HCT116 (cell line): ENCODE results near the gene FSTL4. TPM values are rescaled to one million over a fixed set of nuclear protein-coding genes. Genes with fewer than 3 reads are reported as not detected.

Experiments used
- ATAC-seq: fragments of 200-7000 bp; cut with Tn5 transposase; 2 replicates; pipeline ENCODE4 v1.9.1; 2020; ENCODE audit warnings: mild to moderate bottlenecking, moderate library complexity
- BruUV-seq: library from RNA; stranded (reverse); fragments of 400-500 nt; replicated peaks from 2 replicates; lab custom pipeline; 2021; lab: Mats Ljungman, UMichigan
- CTCF ChIA-PET: fragments of 300-600 bp; sonication (Branson Sonifier 250); formaldehyde crosslinking; loops from one replicate; lab custom pipeline; 2021; ENCODE audit warnings: antibody characterized with exemption; lab: Charles Lee
- POLR2A ChIA-PET: fragments of 300-600, 350-600 bp; sonication (Branson Sonifier 250); formaldehyde crosslinking; loops from one replicate; lab custom pipeline; 2021; ENCODE audit warnings: antibody characterized with exemption; lab: Charles Lee
- RAD21 ChIA-PET, 2 experiments: fragments of 300-600 bp; sonication (Branson Sonifier 250); formaldehyde crosslinking; loops; one replicate each; lab custom pipeline; 2023; ENCODE audit warnings: low total read pairs in 2 of 2; ENCODE audit not compliant: uncharacterized antibody in 2 of 2, unreplicated experiment in 2 of 2, low non-redundant PET in 1 of 2; lab: Charles Lee
- DNase-seq: peaks from one replicate; pipeline ENCODE4 v3.0.0-alpha.2; 2010; ENCODE audit warnings: low read depth, low spot score
- H2AFZ ChIP-seq: fragments of 200-600 bp; shearing (Covaris generic), sonication (generic); 2 replicates; pipeline ENCODE4 v1.6.1; 2017; ENCODE audit warnings: low read depth, mixed run types, mixed read lengths, antibody characterized with exemption, low read length; ENCODE audit not compliant: poor library complexity, severe bottlenecking
- H3K27ac ChIP-seq: 2 replicates; pipeline ENCODE4 v1.5.1; 2012; ENCODE audit warnings: low read depth, low read length
- H3K27me3 ChIP-seq: fragments of 200-600 bp; sonication (generic); 2 replicates; pipeline ENCODE4 v1.6.1; 2016; ENCODE audit warnings: mixed run types, low read length, mixed read lengths; ENCODE audit not compliant: insufficient read depth
- H3K36me3 ChIP-seq, 2 experiments: fragments of 200-500 bp in 1 of 2; fragments of 200-600 bp in 1 of 2; sonication (Bioruptor generic) in 1 of 2; sonication (generic) in 1 of 2; 2 replicates each; pipeline versions ENCODE4 v1.5.1 to v1.6.1; 2014 to 2016; ENCODE audit warnings: low read length in 2 of 2, inconsistent platforms in 1 of 2, mixed read lengths in 1 of 2, mixed run types in 1 of 2; ENCODE audit not compliant: insufficient read depth in 2 of 2, control insufficient read depth in 1 of 2
- H3K4me1 ChIP-seq, 2 experiments: fragments of 200-600 bp in 1 of 2; sonication (generic) in 1 of 2; 2 replicates each; pipeline versions ENCODE4 v1.5.1 to v1.6.1; 2012 to 2017; ENCODE audit warnings: low read length in 2 of 2, inconsistent platforms in 1 of 2, mild to moderate bottlenecking in 1 of 2, mixed read lengths in 1 of 2, mixed run types in 1 of 2, moderate library complexity in 1 of 2; ENCODE audit not compliant: insufficient read depth in 2 of 2, control insufficient read depth in 1 of 2
- H3K4me2 ChIP-seq: fragments of 200-600 bp; sonication (generic); 2 replicates; pipeline ENCODE4 v1.6.1; 2017; ENCODE audit warnings: mixed run types, low read length, mixed read lengths
- H3K4me3 ChIP-seq, 2 experiments: fragments of 200-600 bp in 1 of 2; sonication (generic) in 1 of 2; replicated peaks in 1 of 2; 2 replicates each; pipeline ENCODE4 v1.5.1; 2011 to 2016; ENCODE audit warnings: low read length in 2 of 2, control low read depth in 1 of 2, low read depth in 1 of 2, mild to moderate bottlenecking in 1 of 2, mixed read lengths in 1 of 2, mixed run types in 1 of 2
- H3K79me2 ChIP-seq: fragments of 200-600 bp; sonication (generic); 2 replicates; pipeline ENCODE4 v1.6.1; 2017; ENCODE audit warnings: mild to moderate bottlenecking, mixed run types, low read length, moderate library complexity, mixed read lengths; ENCODE audit not compliant: insufficient read depth
- H3K9ac ChIP-seq: fragments of 200-600 bp; sonication (generic); 2 replicates; pipeline ENCODE4 v1.6.1; 2016; ENCODE audit warnings: low read length, mixed read lengths
- H3K9me2 ChIP-seq: fragments of 200-600 bp; sonication (generic), shearing (Covaris generic); 2 replicates; pipeline ENCODE4 v1.6.1; 2017; ENCODE audit warnings: mixed run types, mild to moderate bottlenecking, moderate library complexity; ENCODE audit not compliant: insufficient read depth
- H3K9me3 ChIP-seq, 2 experiments: fragments of 200-500 bp in 1 of 2; fragments of 200-600 bp in 1 of 2; sonication (Bioruptor generic) in 1 of 2; sonication (generic) in 1 of 2; 2 replicates each; pipeline ENCODE4 v1.6.1; 2014 to 2017; ENCODE audit warnings: low read length in 2 of 2, mixed read lengths in 2 of 2, inconsistent platforms in 1 of 2, low read depth in 1 of 2, mild to moderate bottlenecking in 1 of 2, mixed run types in 1 of 2, moderate library complexity in 1 of 2; ENCODE audit not compliant: control insufficient read depth in 1 of 2, insufficient read depth in 1 of 2
- H4K20me1 ChIP-seq: fragments of 200-600 bp; sonication (generic), shearing (Covaris generic); 2 replicates; pipeline ENCODE4 v1.6.1; 2017; ENCODE audit warnings: mixed run types, mild to moderate bottlenecking, moderate library complexity; ENCODE audit not compliant: insufficient read depth
- ATF3 ChIP-seq: IDR thresholded peaks from 2 replicates; pipeline ENCODE4 v1.6.1; 2012
- CBX3 ChIP-seq: IDR thresholded peaks from 2 replicates; pipeline ENCODE4 v1.6.1; 2012; ENCODE audit warnings: low read depth
- CEBPB ChIP-seq: IDR thresholded peaks from 2 replicates; pipeline ENCODE4 v1.6.1; 2012; ENCODE audit warnings: low read depth
- CTCF ChIP-seq, 3 experiments: fragments of 200-600 bp in 1 of 3; sonication (generic) in 1 of 3; IDR thresholded peaks in 2 of 3; conservative IDR thresholded peaks in 1 of 3; 2 replicates each; pipeline ENCODE4 v1.5.1; 2012 to 2017; ENCODE audit warnings: low read depth in 2 of 3, low read length in 2 of 3, antibody characterized with exemption in 1 of 3, borderline replicate concordance in 1 of 3, control low read depth in 1 of 3, mild to moderate bottlenecking in 1 of 3, mixed read lengths in 1 of 3, mixed run types in 1 of 3, moderate library complexity in 1 of 3; ENCODE audit not compliant: insufficient read depth in 1 of 3
- EGR1 ChIP-seq: IDR thresholded peaks from 2 replicates; pipeline ENCODE4 v1.6.1; 2012; ENCODE audit warnings: low read depth
- ELF1 ChIP-seq: IDR thresholded peaks from 2 replicates; pipeline ENCODE4 v1.6.1; 2012; ENCODE audit warnings: low read depth, borderline replicate concordance
- EZH2 ChIP-seq: fragments of 200-600 bp; sonication (generic); IDR thresholded peaks from 2 replicates; pipeline ENCODE4 v1.6.1; 2017; ENCODE audit warnings: antibody characterized with exemption, mixed run types
- EZH2phosphoT487 ChIP-seq: fragments of 200-600 bp; IDR thresholded peaks from 2 replicates; pipeline ENCODE4 v1.6.1; 2018; ENCODE audit warnings: antibody characterized with exemption, borderline replicate concordance
- FOSL1 ChIP-seq: IDR thresholded peaks from 2 replicates; pipeline ENCODE4 v1.6.1; 2012; ENCODE audit warnings: low read depth
- JUND ChIP-seq: IDR thresholded peaks from 2 replicates; pipeline ENCODE4 v1.6.1; 2012
- MAX ChIP-seq: IDR thresholded peaks from 2 replicates; pipeline ENCODE4 v1.6.1; 2012
- POLR2A ChIP-seq: IDR thresholded peaks from 2 replicates; pipeline ENCODE4 v1.7.0; 2011; ENCODE audit warnings: borderline replicate concordance; ENCODE audit not compliant: insufficient read depth, insufficient read length; ENCODE audit errors: extremely low read depth
- POLR2AphosphoS5 ChIP-seq: IDR thresholded peaks from 2 replicates; pipeline ENCODE4 v1.6.1; 2011; ENCODE audit warnings: mild to moderate bottlenecking, low read depth, low read length, moderate library complexity
- RAD21 ChIP-seq: IDR thresholded peaks from 2 replicates; pipeline ENCODE4 v1.6.1; 2012; ENCODE audit warnings: low read depth, mild to moderate bottlenecking
- SIN3A ChIP-seq: IDR thresholded peaks from 2 replicates; pipeline ENCODE4 v1.6.1; 2012; ENCODE audit warnings: low read depth
- SP1 ChIP-seq: IDR thresholded peaks from 2 replicates; pipeline ENCODE4 v1.6.1; 2012; ENCODE audit warnings: low read depth
- SRF ChIP-seq: IDR thresholded peaks from 2 replicates; pipeline ENCODE4 v1.6.1; 2012; ENCODE audit warnings: low read depth
- TCF7L2 ChIP-seq: IDR thresholded peaks from 2 replicates; pipeline ENCODE4 v1.7.0; 2011; ENCODE audit warnings: borderline replicate concordance, inconsistent platforms; ENCODE audit not compliant: insufficient read depth, insufficient read length; ENCODE audit errors: extremely low read depth
- ZFX ChIP-seq: fragments of 450-650 bp; IDR thresholded peaks from 2 replicates; pipeline ENCODE4 v1.6.1; 2017
- ZNF274 ChIP-seq: fragments of 200-500 bp; sonication (Bioruptor generic); IDR thresholded peaks from 2 replicates; pipeline ENCODE4 v1.6.1; 2014; ENCODE audit warnings: mild to moderate bottlenecking, low read depth, low read length, inconsistent platforms
- intact Hi-C: fragments of 100-400 bp; cut with micrococcal nuclease; formaldehyde crosslinking; loops from 2 replicates; pipeline ENCODE4 v1.10.0; 2022
- total RNA-seq: library from RNA; stranded (reverse); gene quantifications from one replicate; pipeline ENCODE4 v1.2.1, GENCODE V29; 2021; ENCODE audit not compliant: unreplicated experiment

Gene FSTL4
- total RNA-seq, 1 experiment from 2014 or later = 0.37 TPM

GRCh38 chr5:133363807-133364587 lies 248.3 kb downstream of the FSTL4 start:
- Histone ChIP-seq H3K4me3 (no peak overlapping the region), H3K9me2 (no peaks in the 10 kb centered on the region), H3K4me1 (no peaks in the 10 kb centered on the region), H2AFZ (no peak overlapping the region), H3K79me2 (no peaks in the 10 kb centered on the region), H3K36me3 (no peaks in the 10 kb centered on the region), H3K4me2 (no peak overlapping the region)
- intact Hi-C loops = no loop called here
- DNase-seq (no peak), ATAC-seq (no peak)
- CTCF ChIA-PET = interaction anchor here (1.4 kb wide), 1 partner anchor 116 kb away, joined by 3 read pairs; no protein-coding TSS in a partner anchor
- no TSS peak for BruUV-seq
- TF ChIP-seq CEBPB = no peak
- TF ChIP-seq EZH2 = no peak
- no peak for TF ChIP-seq ZFX
- TF ChIP-seq POLR2AphosphoS5 = no peak
- TF ChIP-seq SIN3A = no peak
- TF ChIP-seq ZNF274 = no peak
- TF ChIP-seq ATF3 = no peak
- no peak for TF ChIP-seq POLR2A
- TF ChIP-seq JUND = no peak
- TF ChIP-seq SP1 = no peak
- TF ChIP-seq CBX3 = no peak
- TF ChIP-seq SRF = no peak
- TF ChIP-seq, all 23 proteins: peak for 0
- no peaks in the 10 kb centered on the region for H3K9me3 ChIP-seq
- H4K20me1 ChIP-seq = no peaks in the 10 kb centered on the region
- no peak overlapping the region for H3K27ac ChIP-seq
- RAD21 ChIA-PET = no interaction called here
- no peak overlapping the region for H3K9ac ChIP-seq
- POLR2A ChIA-PET = no interaction called here
- H3K27me3 ChIP-seq = no peaks in the 10 kb centered on the region

- no TSS peak for BruUV-seq
- H3K36me3 ChIP-seq = no peaks in the 10 kb centered on the region
- TF ChIP-seq ELF1 = no peak
- no peak for TF ChIP-seq EZH2
- TF ChIP-seq EGR1 = no peak
- TF ChIP-seq ZNF274 = no peak
- no peak for TF ChIP-seq FOSL1
- TF ChIP-seq MAX = no peak
- TF ChIP-seq RAD21 = no peak
- no peak for TF ChIP-seq CTCF (IDR thresholded peaks at IDR 0.05 in 2 of 3, conservative IDR thresholded peaks at IDR 0.05 in 1 of 3; ENCODE audit: borderline replicate concordance in 1 of 3, insufficient read depth in 1 of 3, low read depth in 2 of 3, low read length in 2 of 3)
- no peak for TF ChIP-seq ATF3
- no peak for TF ChIP-seq TCF7L2
- no peak for TF ChIP-seq POLR2A
- TF ChIP-seq ZFX = no peak
- no peak for TF ChIP-seq JUND
- no peak for TF ChIP-seq CEBPB
- no peak for TF ChIP-seq POLR2AphosphoS5
- TF ChIP-seq EZH2phosphoT487 = no peak
Observed at GRCh38 chr5:133362438-133362837, 249.9 kb downstream of the FSTL4 start.

More at GRCh38 chr5:133362438-133362837, 249.9 kb downstream of the FSTL4 start:
- DNase-seq = no peak
- ChIA-PET CTCF (no interaction called here), POLR2A (no interaction called here), RAD21 (no interaction called here)
- H3K9ac ChIP-seq = no peak overlapping the region
- no peaks in the 10 kb centered on the region for H3K9me3 ChIP-seq
- no peaks in the 10 kb centered on the region for H3K9me2 ChIP-seq
- H3K4me2 ChIP-seq = no peak overlapping the region
- H3K27me3 ChIP-seq = no peaks in the 10 kb centered on the region
- ATAC-seq = no peak
- H4K20me1 ChIP-seq = no peaks in the 10 kb centered on the region
- no peaks in the 10 kb centered on the region for H3K4me1 ChIP-seq
- intact Hi-C loops = no loop called here
- no peak overlapping the region for H3K27ac ChIP-seq
- no peaks in the 10 kb centered on the region for H3K79me2 ChIP-seq
- no peak overlapping the region for H3K4me3 ChIP-seq
- no peak overlapping the region for H2AFZ ChIP-seq
